NCI-H2029 (cell line): ENCODE measurements around the gene RND1.
"Not testable (repeated sequence)": the region's sequence is repeated elsewhere in the genome, so short reads cannot be mapped to it uniquely, and the experiment has no call there.

Source experiments
- DNase-seq: peaks from one replicate; lab custom pipeline; 2025; lab: John Stamatoyannopoulos, UW

RND1 gene

GRCh38 chr12:48865281-48866051, at the start of gene RND1:
RND1 (minus strand) TSS chr12:48865870; CDS start chr12:48865767, 103 bp downstream.
- peak; percentile 96 for DNase-seq

DNA sequence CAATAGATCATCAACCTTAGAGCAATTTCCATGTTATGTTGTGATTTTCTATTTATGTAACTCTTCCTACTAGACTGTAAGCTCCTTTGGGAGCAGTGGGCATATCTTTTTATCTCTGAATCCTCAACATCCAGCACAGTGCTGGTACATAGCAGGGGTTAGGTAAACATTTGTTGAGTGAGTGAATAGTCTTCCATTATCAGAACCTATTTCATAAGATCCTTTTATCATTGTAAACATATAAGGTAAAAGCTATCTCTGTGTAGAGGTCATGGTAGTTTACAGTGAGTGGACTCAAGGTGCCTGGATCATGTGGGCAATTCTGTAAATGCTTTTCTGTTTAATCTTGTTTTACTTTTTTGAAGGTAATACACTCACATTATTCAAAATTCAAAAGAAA, 44.5 kb upstream of the RND1 start:
- DNase-seq: no peak

DNA sequence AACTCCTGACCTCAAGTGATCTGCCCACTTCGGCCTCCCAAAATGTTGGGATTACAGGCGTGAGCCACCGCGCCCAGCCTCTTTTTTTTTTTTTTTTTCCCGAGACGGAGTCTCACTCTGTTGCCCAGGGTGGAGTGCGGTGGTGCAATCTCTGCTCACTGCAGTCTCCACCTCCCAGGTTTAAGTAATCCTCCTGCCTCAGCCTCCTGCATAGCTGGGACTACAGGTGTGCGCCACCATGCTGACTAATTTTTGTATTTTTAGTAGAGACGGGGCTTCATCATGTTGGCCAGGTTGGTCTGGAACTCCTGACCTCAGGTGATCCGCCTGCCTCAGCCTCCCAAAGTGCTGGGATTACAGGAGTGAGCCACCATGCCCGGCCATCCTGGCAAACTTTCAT, 44.0 kb upstream of the RND1 start:
- DNase-seq: not testable (repeated sequence)

GRCh38 chr12:48907245-48907644, 41.6 kb upstream of the RND1 start:
- DNase-seq: no peak

GRCh38 chr12:48903982-48904411, 38.3 kb upstream of the RND1 start:
- DNase-seq: peak; percentile 90

DNA sequence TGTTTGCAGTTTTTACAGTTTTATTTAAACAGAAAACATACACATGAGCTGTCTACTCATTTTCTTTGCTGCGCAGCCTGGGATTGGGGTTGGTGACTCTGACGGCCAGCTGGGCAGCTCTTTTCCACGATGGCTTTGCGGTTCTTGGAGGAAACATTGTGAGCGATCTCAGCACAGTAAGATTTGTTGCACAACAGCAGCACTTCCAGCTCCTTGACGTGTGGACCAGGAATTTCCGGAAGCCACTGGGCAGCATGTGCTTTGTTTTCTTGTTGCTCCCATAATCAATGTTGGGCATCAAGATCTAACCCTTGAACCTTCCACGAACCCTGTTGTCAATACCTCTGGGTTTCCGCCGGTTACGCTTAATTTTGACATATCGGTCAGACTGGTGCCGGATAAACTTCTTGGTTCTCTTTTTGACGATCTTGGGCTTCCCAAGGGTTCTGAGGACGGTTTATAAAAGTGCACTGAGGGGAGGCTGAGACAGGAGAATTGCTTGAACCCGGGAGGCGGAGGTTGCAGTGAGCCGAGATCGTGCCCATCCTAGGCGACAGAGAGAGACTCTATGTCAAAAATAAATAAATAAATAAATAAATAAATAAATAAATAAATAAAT, 37.8 kb upstream of the RND1 start:
- DNase-seq: no peak

- no peak for DNase-seq
These were observed 35.6 kb upstream of the RND1 start for GRCh38 chr12:48901278-48901677.

DNA sequence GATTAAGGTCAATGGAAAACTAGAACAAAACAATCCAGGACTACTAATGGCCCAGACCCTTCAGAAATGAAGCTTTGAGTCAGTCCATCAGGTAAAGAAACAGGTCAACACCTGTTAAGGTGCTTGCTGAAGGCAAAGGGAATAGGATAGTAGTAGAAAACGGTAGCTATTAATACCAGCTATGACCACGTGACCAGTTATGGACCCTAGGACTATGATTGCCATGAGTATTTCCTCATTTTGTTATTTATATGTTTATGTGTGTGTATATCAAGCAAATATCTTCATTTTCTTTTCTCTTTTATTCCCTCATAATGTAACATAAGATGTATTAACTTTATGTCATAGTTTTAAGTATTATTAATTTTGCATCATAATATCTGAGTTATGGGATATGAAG, 34.0 kb upstream of the RND1 start:
- no peak for DNase-seq

DNA sequence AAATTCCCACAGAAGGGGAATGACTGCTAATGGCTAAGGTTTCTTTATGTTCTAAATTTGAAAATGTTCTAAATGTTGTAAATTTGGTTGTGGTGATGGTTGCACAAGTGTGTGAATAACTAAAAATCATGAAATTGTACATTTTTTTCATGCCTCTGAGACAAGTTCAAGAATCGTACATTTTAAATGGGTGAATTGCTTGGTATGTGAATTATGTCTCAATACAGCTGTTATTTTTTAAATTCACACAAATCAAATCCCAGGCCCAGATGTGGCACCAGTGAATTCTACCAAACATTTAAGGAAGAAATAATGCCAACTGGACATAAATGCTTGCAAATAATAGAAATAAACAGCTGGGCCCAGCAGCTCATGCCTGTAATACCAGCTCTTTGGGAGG, 28.6 kb upstream of the RND1 start:
- DNase-seq: no peak

DNA sequence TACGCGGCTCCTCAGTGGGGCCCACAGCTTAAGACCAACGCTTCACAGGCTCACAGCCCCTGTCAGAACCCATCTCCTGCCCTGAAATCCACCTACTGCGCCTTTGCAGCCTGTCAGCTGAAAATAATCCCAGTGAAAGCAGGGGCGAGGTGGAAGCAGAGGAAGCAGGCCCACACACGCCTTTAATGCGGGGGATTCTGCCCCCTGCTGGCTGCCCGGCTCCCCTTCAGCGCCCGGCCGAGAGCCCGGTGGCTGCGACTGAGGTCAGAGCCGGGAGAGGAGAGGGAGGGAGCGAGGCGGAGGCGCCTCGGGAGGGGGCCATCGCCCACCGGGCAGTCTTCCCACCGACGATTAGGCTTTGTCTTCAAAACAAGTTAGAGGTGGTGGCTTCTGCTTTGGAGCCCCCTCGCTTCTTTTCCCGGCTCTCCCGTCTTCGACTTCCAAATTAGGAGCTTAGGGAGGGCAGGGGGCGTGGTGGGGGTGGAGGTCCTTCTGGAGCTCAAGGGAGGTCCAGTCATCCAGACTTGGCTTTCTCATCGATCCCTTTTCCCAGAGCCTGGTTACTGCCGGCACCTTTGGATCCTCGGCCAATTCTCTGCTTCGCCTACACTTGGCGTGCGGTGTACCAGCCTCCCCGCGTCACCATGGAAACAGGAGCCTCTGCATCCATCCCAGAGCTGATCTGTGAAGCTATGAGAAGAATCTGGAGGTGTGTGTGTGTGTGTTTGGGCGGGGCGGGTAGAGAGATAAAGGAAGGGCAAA, 25.2 kb upstream of the RND1 start:
- peak; percentile 53 for DNase-seq

GRCh38 chr12:48889679-48890078, 24.0 kb upstream of the RND1 start:
- DNase-seq: no peak

DNA sequence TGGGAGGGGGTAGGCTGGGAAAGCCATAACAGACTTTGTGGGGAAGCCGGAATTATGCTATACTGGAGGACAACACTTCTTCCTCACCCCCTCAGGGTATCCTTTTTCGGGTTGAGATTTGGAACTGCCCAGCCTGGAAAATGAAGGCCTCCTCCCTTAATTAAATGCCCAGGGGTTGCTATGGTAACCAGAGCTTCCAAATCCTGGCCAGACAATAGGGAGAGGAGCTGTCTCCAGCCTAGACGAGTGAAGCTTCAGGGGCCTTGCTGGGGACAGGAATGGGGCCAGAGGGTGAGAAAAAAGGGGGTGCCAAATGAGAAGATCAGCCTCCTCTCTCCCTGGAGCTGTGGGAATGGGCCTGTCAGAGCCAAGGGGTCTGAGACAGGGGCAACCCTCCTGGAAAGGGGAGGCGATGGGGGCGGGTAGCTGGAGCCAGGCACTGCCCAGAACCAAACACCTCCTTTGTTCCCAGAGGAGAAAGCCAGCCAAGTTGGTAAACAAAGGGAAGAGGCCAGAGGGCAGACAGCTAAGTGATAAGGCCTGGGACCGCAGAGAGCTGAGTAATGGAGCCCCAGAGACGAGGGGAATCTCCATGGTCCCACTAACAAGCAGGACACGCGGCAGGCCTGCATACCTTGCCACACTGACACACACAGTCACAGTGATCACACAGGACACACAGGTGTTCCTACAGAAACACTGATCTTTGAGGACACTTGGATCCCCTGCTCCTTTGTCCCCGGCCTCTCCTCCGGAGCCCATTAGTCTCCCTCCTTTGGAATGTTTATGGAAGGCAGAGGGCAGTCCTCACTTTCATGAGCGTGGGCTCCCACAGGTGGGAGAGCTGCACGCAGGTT, 17.9 kb upstream of the RND1 start:
- peak; percentile 24 for DNase-seq

DNA sequence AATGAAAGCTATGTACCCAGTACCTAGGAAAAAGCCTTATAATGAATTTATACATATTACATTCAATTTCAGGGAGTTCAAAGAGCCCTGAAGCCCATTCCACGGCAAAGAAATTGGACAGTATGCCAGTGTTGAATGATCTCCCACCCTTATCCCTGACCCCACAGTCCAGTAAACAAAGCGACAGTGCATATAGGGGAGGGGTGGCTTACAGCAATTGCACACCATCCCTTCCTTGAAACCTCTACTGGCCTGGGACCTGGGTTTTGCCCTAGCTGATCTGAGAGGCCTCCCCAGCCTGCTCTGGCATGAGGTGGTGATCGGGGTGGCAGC, 17.3 kb upstream of the RND1 start:
- no peak for DNase-seq

DNA sequence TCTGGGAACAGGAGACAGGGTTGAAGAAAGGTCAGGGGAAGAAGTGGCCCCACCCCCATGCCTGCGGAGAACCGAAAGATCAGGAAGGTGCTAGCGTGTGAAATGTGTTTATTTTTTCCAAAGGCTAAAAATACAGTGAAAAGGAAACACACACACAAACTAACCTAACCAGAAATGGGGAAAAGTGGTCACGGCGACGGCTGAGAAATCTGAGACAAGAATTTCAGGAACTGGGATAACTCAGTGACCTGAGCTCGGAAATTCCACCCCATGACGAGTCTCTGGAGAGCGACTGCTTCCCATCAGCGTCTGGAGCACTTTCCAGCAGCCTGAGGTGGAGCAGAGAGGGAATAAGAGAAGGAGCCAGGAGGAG, 16.6 kb upstream of the RND1 start:
- no peak for DNase-seq

DNA sequence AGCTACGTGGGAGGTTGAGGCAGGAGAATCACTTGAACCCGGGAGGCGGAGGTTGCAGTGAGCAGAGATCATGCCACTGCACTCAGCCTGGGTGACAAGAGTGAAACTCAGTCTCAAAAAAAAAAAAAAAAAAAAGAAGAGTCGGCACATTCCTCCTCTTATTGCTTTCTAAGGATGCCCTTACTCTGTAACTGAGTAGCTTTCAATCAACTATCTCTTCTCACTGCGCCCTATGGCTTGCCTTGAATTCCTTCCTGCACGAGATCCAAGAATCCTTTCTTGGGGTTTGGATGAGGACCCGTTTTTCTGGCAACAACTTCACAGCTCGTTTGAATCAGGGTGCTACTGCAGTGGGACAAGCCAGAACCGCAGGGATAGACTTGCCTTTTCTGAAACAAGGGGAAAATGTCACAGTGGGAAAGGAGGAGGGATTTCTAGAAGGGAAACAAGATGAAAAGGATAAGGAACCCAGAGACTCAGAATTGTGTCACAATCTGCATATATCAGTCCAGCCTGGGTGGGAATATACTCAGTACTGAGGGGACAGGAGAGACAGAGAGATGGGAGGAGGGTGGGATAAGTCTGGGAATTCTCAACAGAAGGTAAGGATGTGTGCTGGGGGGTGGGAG, 16.1 kb upstream of the RND1 start:
- DNase-seq: no peak

- no peak for DNase-seq
These were observed 15.0 kb upstream of the RND1 start for GRCh38 chr12:48880647-48881046.

GRCh38 chr12:48878548-48878947, 12.9 kb upstream of the RND1 start:
- DNase-seq: no peak

- no peak for DNase-seq
These were observed 10.4 kb upstream of the RND1 start for GRCh38 chr12:48875944-48876515.

- DNase-seq: not testable (repeated sequence)
These were observed 7.9 kb upstream of the RND1 start for GRCh38 chr12:48873534-48873933.

DNA sequence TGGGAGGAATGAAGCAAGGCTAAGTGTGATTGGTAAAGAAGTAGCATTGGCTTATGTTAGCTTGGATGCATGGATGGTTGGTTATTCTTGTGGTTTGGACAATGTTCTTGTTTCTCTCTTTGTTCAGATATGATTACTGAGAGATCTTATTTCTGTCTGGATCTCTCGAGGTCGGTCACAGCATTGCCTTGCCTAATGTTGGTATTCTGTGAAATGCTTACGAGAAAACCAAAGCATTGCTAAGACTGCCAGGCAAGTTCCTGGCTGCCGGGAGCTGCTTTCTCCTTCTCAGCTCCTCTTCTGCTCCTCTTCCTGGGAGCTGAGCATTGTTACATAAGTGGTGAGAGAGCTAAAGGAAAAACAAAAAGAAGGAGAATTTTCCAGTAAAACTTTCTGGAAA, 7.4 kb upstream of the RND1 start:
- no peak for DNase-seq

DNA sequence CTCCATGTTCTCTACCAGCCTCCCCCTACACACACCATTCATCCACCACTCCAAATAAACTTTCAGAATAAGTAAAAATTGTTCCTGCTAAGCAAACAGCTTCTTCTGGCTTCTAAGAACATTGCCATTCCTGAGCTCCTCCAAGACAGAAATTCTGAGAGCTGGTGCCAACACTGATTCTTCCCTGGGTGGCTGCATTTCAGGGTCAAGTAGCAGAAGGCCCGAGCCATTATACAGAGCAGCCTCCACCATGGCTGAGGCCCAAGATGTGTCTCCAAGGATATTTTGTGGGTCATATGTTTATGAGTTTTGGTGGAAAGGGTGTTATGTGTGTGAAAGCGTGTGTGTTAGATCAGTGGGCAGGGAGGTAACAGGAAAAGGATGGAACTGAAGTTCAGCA, 3.5 kb upstream of the RND1 start:
- DNase-seq: no peak
